WTC11 (cell line): Measurements from ENCODE around the gene PITPNC1. TPM values are rescaled to one million over a fixed set of nuclear protein-coding genes. Genes with fewer than 3 reads are reported as not detected.

ENCODE experiments used
- ATAC-seq: fragments of 200-7000 bp; cut with Tn5 transposase; 2 replicates; pipeline ENCODE4 v1.10.0; 2021; ENCODE audit warnings: mild to moderate bottlenecking, moderate library complexity
- CTCF ChIA-PET: fragments of 300-600 bp; sonication (Branson Sonifier 250); formaldehyde crosslinking; loops from one replicate; lab custom pipeline; 2021; ENCODE audit warnings: antibody characterized with exemption; lab: Charles Lee
- POLR2A ChIA-PET: fragments of 350-600 bp; sonication (Branson Sonifier 250); formaldehyde crosslinking; loops from one replicate; lab custom pipeline; 2021; ENCODE audit warnings: antibody characterized with exemption; lab: Charles Lee
- DNase-seq: peaks from one replicate; pipeline ENCODE4 v3.0.0; 2021; ENCODE audit warnings: low spot score
- H3K27ac Mint-ChIP-seq: 2 replicates; pipeline ENCODE4 v1.8.0; 2021; ENCODE audit warnings: mixed read lengths
- H3K27me3 Mint-ChIP-seq: 2 replicates; pipeline ENCODE4 v1.8.0; 2021; ENCODE audit warnings: low read depth, mild to moderate bottlenecking, moderate library complexity, mixed read lengths
- H3K36me3 Mint-ChIP-seq: 2 replicates; pipeline ENCODE4 v1.8.0; 2021; ENCODE audit warnings: mixed read lengths
- H3K4me1 Mint-ChIP-seq: 2 replicates; pipeline ENCODE4 v1.8.0; 2022; ENCODE audit warnings: mixed read lengths
- H3K4me3 Mint-ChIP-seq: 2 replicates; pipeline ENCODE4 v1.8.0; 2021; ENCODE audit warnings: mild to moderate bottlenecking, moderate library complexity, mixed read lengths
- H3K9me3 Mint-ChIP-seq: 2 replicates; pipeline ENCODE4 v1.8.0; 2021; ENCODE audit warnings: mixed read lengths
- E2F1 ChIP-seq: sonication (generic); formaldehyde crosslinking; IDR thresholded peaks from 2 replicates; pipeline ENCODE4 v1.8.0; 2022; ENCODE audit warnings: mild to moderate bottlenecking, missing genetic modification reagents
- EMX1 ChIP-seq: fragments of 250-450 bp; sonication (Bioruptor Pico); IDR thresholded peaks from 2 replicates; pipeline ENCODE4 v1.8.0; 2021; ENCODE audit warnings: mild to moderate bottlenecking
- ERG ChIP-seq: fragments of 250-450 bp; sonication (Bioruptor Pico); IDR thresholded peaks from 2 replicates; pipeline ENCODE4 v1.8.0; 2021; ENCODE audit warnings: mild to moderate bottlenecking
- ETV6 ChIP-seq: sonication (generic); formaldehyde crosslinking; IDR thresholded peaks from 2 replicates; pipeline ENCODE4 v1.8.1; 2022; ENCODE audit warnings: mild to moderate bottlenecking, missing genetic modification reagents
- FOXK1 ChIP-seq: sonication (generic); formaldehyde crosslinking; IDR thresholded peaks from 2 replicates; pipeline ENCODE4 v1.8.0; 2022; ENCODE audit warnings: mild to moderate bottlenecking, moderate library complexity, missing genetic modification reagents
- GRHL2 ChIP-seq: fragments of 250-450 bp; sonication (Bioruptor Pico); IDR thresholded peaks from 2 replicates; pipeline ENCODE4 v1.8.0; 2022; ENCODE audit warnings: mild to moderate bottlenecking, moderate library complexity; ENCODE audit not compliant: insufficient replicate concordance, severe bottlenecking
- NFATC4 ChIP-seq: fragments of 250-450 bp; sonication (Bioruptor Pico); IDR thresholded peaks from 2 replicates; pipeline ENCODE4 v1.9.0; 2021; ENCODE audit warnings: mild to moderate bottlenecking
- NFE2L1 ChIP-seq: sonication (generic); formaldehyde crosslinking; IDR thresholded peaks from 2 replicates; pipeline ENCODE4 v1.8.1; 2023; ENCODE audit warnings: missing genetic modification reagents
- OVOL2 ChIP-seq: fragments of 250-450 bp; sonication (Bioruptor Pico); IDR thresholded peaks from 2 replicates; pipeline ENCODE4 v1.9.0; 2021; ENCODE audit warnings: mild to moderate bottlenecking, borderline replicate concordance
- PRDM15 ChIP-seq: sonication (generic); formaldehyde crosslinking; IDR thresholded peaks from 2 replicates; pipeline ENCODE4 v1.8.0; 2022; ENCODE audit warnings: missing genetic modification reagents
- SMAD3 ChIP-seq: sonication (generic); formaldehyde crosslinking; IDR thresholded peaks from 2 replicates; pipeline ENCODE4 v1.8.0; 2022; ENCODE audit warnings: missing genetic modification reagents, mild to moderate bottlenecking, borderline replicate concordance
- TCF7 ChIP-seq: sonication (generic); formaldehyde crosslinking; IDR thresholded peaks from 2 replicates; pipeline ENCODE4 v1.8.0; 2022; ENCODE audit warnings: mild to moderate bottlenecking, low read depth, missing genetic modification reagents, moderate library complexity
- USF2 ChIP-seq: sonication (generic); formaldehyde crosslinking; IDR thresholded peaks from 2 replicates; pipeline ENCODE4 v1.8.1; 2023; ENCODE audit warnings: mild to moderate bottlenecking, missing genetic modification reagents, moderate library complexity
- ZNF121 ChIP-seq: sonication (generic); formaldehyde crosslinking; IDR thresholded peaks from 2 replicates; pipeline ENCODE4 v1.8.0; 2023; ENCODE audit warnings: missing genetic modification reagents
- ZNF317 ChIP-seq: sonication (generic); formaldehyde crosslinking; IDR thresholded peaks from 2 replicates; pipeline ENCODE4 v1.8.1; 2023; ENCODE audit warnings: low read depth, mild to moderate bottlenecking, moderate library complexity, missing genetic modification reagents, borderline replicate concordance
- ZNF396 ChIP-seq: fragments of 250-450 bp; sonication (Bioruptor Pico); IDR thresholded peaks from 2 replicates; pipeline ENCODE4 v1.8.0; 2021; ENCODE audit warnings: mild to moderate bottlenecking, moderate library complexity, borderline replicate concordance
- ZNF425 ChIP-seq: fragments of 250-450 bp; sonication (Bioruptor Pico); conservative IDR thresholded peaks from 2 replicates; pipeline ENCODE4 v1.9.0; 2021; ENCODE audit warnings: mild to moderate bottlenecking
- ZNF512 ChIP-seq: sonication (generic); formaldehyde crosslinking; IDR thresholded peaks from 2 replicates; pipeline ENCODE4 v1.8.1; 2022; ENCODE audit warnings: missing genetic modification reagents, borderline replicate concordance
- ZSCAN18 ChIP-seq: fragments of 250-450 bp; sonication (Bioruptor Pico); IDR thresholded peaks from 2 replicates; pipeline ENCODE4 v2.1.2; 2022; ENCODE audit warnings: mild to moderate bottlenecking, moderate library complexity
- total RNA-seq: library from RNA; stranded (reverse); gene quantifications from 3 replicates; pipeline ENCODE4 v1.2.3, GENCODE V29; 2021

The PITPNC1 gene
- total RNA-seq, 1 experiment from 2014 or later, result 39.8 TPM

GRCh38 chr17:67485666-67486065 lies 108.6 kb downstream of the PITPNC1 start:
- POLR2A ChIA-PET, result no interaction called here
- H3K27me3 Mint-ChIP-seq, result no peaks in the 10 kb centered on the region
- CTCF ChIA-PET, result interaction anchor here (1.7 kb wide), 1 partner anchor 10 kb away, joined by 5 read pairs; no protein-coding TSS in a partner anchor
- no peak overlapping the region for H3K27ac Mint-ChIP-seq
- no peak for ATAC-seq
- H3K36me3 Mint-ChIP-seq, result peaks cover 7% of the 10 kb centered on the region; the same call in 1 of the 2 replicates
- no peak overlapping the region for H3K4me3 Mint-ChIP-seq
- no peak for DNase-seq
- peaks cover 30% of the 10 kb centered on the region for H3K4me1 Mint-ChIP-seq
- TF ChIP-seq ZNF317 (no peak), EMX1 (CRISPR knock-in tag) (no peak), OVOL2 (CRISPR knock-in tag) (no peak), ZNF396 (CRISPR knock-in tag) (no peak), FOXK1 (CRISPR knock-in tag) (no peak), NFE2L1 (CRISPR knock-in tag) (no peak), ZSCAN18 (CRISPR knock-in tag) (no peak), USF2 (CRISPR knock-in tag) (no peak), GRHL2 (CRISPR knock-in tag) (no peak), ZNF425 (CRISPR knock-in tag) (no peak), ZNF512 (CRISPR knock-in tag) (no peak), ERG (CRISPR knock-in tag) (no peak), E2F1 (no peak), ZNF121 (no peak), PRDM15 (CRISPR knock-in tag) (no peak), NFATC4 (CRISPR knock-in tag) (no peak), ETV6 (CRISPR knock-in tag) (no peak), TCF7 (CRISPR knock-in tag) (no peak), SMAD3 (CRISPR knock-in tag) (no peak)
- H3K9me3 Mint-ChIP-seq, result peaks cover 8% of the 10 kb centered on the region
